Umbilical cord (tissue), 2 donors: ENCODE measurements around the gene BRSK1. TPM values are rescaled to one million over a fixed set of nuclear protein-coding genes. Genes with fewer than 3 reads are reported as not detected.

Experiments used
- DNase-seq: peaks from one replicate; pipeline ENCODE4 v3.0.0-alpha.2; 2015; ENCODE audit warnings: low spot score
- total RNA-seq: library from RNA; depleted of rRNA; stranded (reverse); fragments of >200 nt; gene quantifications from one replicate; pipeline ENCODE4 v1.2.3, GENCODE V29; 2014; ENCODE audit warnings: low replicate concordance; ENCODE audit not compliant: insufficient read depth

The BRSK1 gene
- total RNA-seq, 1 donor from 2014 or later, result not detected

DNA sequence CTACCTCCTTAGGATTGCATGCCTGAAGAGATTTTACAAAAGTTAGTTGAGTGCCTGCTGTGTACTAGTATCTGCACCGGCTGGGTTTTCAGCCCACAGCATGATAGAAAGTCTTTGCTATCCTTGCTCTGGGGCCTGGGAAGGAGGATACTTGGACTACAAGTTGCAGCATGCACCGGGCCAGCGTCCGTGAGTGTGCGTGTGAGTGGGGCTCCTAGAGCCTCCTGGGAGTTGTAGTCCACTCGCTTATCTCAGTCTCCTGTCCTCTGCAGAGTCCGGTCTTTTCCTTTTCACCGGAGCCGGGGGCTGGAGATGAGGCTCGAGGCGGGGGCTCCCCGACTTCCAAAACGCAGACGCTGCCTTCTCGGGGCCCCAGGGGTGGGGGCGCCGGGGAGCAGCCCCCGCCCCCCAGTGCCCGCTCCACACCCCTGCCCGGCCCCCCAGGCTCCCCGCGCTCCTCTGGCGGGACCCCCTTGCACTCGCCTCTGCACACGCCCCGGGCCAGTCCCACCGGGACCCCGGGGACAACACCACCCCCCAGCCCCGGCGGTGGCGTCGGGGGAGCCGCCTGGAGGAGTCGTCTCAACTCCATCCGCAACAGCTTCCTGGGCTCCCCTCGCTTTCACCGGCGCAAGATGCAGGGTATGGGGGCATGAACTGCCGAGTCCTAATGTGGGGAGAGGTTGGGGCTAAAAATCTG is 20.6 kb downstream of the BRSK1 start:
- no peak for DNase-seq

DNA sequence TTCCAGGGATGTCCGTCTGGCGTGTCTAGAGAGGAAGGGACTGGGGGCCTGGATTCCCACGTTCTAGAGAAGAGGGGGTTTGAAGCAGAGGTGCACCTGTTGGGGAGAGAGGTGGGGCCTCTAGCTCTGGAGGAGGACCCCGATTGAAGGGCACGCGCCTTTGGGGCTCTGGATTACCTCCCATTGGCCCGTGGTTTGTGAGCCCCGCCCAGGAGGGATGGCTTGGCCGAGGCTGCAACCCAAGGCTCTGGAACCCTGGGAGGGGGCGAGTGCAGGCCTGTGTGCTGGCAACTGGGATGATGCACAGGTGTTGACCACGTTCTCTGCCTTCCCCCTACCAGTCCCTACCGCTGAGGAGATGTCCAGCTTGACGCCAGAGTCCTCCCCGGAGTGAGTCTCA is 21.2 kb downstream of the BRSK1 start:
- no peak for DNase-seq

DNA sequence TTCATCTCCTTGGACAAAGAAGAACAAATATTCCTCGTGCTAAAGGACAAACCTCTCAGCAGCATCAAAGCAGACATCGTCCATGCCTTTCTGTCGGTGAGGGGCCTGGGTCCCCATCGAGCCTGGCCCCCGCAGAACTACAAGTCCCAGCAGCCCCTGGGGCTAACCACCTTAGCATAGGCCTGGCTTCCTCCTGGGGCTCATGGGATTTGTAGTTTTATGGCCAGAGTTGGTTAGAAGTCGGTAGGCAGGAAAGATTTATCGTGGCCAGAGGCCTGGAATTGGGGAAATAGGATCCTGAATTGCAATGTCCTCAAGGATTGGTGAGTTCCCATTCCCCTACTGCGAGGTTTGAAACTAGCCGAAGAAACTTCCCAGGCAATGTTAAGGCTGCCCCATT is 21.7 kb downstream of the BRSK1 start:
- DNase-seq, result peak; percentile 29

DNA sequence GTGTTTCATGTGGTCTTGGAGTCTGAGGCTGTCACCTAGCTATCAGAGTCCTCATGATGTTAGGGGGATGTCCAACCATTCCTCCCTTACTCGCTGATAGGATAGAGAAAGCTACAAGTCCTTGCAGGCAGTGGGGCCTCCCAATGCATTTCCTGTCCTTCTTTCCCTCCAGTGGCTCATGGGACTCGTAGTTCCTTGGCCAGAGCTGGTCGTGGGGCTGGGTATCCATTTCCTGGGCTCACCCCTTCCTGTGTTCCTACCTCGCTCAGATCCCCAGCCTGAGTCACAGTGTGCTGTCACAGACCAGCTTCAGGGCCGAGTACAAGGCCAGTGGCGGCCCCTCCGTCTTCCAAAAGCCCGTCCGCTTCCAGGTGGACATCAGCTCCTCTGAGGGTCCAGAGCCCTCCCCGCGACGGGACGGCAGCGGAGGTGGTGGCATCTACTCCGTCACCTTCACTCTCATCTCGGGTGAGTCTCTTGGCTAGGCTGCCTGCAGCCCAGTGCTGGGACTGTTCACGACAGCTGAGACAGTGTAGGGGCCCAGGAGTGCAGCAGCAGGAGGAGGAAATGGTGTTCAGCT is 22.3 kb downstream of the BRSK1 start:
- no peak for DNase-seq

DNA sequence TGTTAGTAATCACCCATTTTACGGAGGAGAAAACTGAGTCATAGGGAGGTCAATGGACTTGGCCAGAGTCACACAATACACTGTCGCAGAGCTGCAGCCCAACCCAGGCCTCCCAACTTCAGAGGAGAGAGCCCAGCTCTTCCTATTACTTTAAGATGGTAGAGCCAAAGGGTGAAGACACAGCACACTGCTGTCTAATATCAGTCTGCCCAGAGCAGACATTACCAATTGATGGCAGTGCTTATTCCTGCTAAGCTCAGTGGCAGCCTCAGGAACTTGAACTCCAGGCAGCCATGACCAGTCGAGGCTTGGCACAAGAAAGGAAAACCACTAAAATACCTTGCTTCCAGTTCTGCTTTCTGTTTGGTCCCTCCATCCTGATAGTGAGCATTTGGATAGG is 22.9 kb downstream of the BRSK1 start:
- no peak for DNase-seq

DNA sequence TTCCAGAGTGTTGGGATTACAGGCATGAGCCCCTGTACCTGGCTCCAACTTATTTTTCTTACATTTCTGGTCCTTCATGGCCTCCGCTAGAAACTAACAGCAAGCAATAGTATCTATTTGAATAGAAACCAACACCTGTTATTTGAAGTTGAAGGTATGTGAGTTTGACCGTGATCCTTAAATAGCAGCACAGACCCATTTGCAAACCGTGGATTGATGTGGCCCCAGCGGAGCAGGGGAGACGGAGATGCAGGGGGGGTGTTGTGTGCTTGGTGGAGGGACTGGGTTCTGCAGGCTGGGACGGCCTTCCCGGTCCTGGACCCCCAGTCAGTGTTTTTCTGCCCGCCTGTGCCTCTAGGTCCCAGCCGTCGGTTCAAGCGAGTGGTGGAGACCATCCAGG is 24.5 kb downstream of the BRSK1 start:
- DNase-seq, result no peak

DNA sequence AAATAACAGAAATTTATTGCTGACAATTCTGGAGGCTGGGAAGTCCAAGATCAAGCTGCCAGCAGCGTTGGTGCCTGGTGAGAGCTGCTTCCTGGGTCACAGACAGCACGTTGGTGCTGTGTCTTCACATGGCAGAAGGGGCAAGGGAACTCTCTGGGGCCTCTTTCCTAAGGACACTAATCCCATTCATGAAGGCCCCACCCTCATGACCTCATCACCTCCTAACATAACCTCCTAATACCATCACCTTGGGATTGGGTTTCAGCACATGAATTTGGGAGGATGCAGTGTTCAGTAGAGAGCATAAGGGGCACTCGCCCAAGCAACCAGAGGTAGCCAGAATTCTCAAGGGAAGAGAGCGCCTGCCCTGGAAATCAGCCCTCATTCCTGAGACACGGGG is 25.7 kb downstream of the BRSK1 start:
- DNase-seq, result no peak

DNA sequence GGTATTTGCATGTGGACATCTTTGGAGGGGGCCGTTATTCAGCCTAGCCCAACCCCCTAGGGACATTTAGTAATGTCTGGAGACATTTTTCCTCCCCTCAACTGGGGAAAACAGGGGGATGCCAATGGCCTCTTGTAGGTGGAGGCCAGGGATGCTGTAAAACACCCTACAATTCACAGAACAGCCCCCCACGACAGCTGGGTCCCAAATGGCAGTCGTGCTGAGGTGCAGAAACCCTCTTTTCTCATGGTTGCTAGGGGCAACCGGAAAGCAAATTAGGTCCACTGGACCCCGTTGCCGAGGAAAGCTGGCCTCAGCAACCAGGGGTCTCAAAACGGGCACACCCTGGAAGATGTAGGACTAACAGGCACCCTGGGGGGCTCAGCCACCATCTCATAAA is 26.7 kb downstream of the BRSK1 start:
- no peak for DNase-seq

DNA sequence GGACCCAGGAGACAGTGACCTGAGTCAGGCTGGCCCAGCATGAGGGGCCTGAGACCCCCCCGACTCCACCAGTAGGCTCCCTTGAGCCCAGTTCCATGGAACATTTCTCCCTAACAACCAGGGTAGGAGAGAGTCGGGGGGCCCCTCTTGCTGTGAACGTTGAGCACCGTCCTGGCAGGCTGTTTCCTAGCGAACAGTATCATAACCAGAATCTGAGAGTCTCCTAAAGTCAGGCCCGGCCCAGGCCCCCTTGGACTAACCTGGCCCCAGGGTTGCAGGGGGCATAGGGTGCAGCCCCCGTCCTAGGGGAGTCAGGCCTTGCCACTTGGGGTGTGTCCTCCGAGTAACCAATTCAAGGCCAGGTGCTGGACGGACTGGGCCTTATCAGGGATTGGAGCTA is 27.6 kb downstream of the BRSK1 start:
- DNase-seq, result no peak

DNA sequence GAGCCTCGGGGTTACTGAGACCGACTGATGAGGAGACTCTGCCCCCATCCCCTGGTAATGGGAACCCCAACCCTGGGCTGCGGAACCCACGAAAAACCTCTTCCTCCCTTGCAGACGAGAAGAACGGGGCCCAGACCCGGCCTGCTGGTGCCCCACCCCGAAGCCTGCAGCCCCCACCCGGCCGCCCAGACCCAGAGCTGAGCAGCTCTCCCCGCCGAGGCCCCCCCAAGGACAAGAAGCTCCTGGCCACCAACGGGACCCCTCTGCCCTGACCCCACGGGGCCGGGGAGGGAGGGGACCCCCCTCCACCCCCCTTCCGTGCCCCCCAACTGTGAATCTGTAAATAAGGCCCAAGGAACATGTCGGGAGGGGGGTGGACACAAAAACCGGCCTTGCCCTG is 28.0 kb downstream of the BRSK1 start:
- no peak for DNase-seq

DNA sequence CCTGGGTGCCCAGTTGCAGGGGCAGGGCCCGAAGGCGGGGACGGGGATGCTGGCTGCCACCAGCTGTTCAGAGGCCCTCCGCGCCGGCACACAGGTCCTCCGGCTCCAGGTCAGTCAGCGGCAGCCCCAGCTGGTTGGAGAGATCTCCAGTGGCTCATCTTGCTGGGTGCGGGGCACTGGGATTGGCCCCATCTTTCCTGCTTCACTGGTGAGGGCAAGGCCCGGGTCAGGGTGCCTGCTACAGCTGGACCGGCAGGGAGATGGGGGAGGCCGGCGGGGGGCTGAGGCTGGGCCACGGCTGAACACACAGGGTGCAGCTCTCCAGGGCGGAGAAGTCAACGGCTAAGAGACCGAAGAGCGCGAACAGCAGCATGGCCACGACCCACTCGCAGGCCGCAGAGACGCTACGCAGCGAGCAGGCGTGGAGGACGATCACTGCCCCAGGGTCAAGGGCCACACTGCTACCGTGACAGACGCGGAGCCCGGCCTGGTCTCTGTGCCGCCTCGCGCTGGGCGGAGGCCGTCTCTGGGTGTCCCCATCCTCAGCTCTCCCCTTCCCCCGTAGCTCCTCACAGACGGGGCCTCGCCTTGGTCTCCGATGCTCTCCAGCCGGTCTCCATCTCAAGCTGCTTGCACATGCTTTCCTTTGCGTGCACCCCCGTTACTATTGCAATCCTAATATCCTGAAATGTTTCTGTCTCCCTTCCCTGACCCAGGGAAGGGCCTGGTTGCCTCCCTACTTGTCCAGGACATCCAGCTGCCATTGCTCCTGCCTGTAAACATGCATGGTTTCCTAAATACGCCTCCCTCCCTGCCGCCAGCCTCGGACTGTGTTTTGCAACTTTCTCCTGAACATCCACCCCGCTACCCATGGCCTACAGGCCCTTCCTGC is 29.1 kb downstream of the BRSK1 start:
- no peak for DNase-seq

DNA sequence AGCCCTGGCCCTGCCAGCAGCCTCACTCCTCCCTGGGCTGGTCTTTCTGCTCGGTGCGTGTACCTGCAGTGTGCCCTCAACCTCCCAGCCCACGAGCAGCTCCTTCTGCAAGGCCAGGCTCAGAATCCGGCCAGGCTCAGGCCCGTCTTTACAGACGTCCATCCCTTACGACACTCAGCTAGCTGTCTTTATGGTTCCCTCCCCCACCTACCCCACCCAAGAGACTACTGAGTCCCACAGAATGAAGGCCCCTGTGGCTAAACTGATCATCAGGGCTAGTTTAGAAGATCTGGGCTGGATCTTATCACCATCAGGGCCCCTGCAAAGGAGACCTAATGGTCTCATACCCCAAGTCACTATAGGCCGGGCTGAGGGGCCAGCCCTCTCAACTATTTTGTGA is 30.6 kb downstream of the BRSK1 start:
- no peak for DNase-seq

DNA sequence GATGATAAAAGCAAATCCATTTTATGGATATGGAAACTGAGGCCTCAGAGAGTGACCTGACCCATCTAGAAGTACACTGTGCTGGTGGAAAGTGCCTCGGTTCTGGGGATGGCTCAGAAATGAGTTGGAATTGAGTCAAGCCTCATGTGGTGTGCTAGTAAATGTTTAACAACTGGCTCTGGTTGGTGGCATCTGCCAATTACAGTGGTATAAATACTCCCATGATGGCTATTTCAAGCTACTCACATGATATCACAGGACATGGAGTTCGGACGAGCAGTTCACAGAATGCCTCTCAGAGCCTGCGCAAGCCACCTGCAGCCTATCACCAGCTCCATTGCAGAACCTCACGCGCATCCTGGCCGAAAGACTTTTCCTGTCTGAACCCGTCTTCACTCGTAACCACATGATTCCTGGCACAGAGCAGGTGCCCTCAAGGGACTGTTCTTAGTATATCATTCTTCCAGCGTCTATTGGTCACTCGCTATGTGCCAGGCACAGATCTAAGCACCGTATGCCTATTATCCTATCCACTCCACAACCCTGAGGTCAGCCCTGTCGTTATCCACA is 32.2 kb downstream of the BRSK1 start:
- DNase-seq, result no peak

DNA sequence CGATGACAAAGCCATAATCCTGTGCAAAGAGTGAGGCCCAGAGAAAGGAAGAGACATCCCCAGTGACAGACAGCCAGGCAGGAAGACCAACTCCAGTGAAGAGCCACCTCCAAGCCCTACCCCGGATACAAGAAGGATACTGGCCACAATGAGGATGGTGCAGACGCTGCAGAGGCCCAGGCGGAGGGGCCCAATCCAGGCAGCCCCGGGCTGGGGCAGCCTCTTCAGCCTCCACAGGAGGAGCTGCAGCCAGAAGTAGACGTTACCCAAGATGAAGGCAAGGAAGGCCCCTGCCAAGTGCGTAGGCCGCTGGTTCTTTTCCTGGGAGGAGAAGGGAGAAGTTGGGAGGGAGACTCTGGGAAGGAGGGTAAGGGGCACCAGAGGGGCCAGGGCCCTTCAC is 32.8 kb downstream of the BRSK1 start:
- no peak for DNase-seq

DNA sequence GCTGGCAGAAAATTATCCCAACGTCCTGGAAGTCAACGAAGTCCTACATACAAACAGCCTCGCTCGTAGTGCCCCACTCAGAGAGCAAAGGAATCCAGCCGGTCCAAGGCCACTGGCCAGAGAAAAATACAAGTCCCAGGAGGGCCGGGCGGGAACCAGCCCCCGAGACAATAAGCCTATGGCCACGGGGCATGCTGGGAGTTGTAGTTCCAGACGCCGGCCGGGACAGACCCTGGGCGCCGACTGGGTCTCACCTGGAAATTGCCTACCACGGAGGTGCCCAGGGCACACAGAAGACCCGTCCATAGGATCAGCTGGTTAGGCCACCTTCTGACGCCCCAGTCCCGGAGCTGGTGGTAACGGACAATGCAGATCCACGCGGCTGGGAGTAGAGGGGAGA is 36.0 kb downstream of the BRSK1 start:
- DNase-seq, result peak; percentile 54

DNA sequence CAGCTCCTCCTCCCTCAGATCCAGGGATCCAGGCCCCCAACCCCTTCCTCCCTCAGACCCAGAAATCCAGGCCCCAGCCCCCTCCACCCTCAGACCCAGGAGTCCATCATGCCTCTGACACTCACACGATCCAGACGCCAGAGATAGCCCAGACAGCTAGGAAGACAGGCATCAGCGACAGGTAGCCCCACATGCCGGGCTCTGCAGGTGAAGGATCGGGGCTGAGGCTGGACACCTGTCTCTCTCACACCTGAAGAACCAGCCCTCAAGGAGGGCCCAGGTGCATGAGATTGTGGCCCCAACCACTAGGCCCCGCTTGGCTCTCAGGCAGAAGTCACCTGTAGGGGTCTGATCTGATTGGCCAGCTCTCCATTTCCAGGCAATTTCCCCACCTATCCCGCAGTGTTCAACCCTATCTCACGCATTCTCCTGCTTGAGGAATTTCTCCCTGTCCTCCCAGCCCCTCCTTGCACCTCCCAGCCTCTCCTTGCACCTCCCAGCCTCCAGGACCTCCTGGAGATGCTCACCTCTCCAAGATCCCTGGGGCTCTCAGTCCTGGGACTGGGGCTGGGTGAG is 37.1 kb downstream of the BRSK1 start:
- DNase-seq, result no peak

DNA sequence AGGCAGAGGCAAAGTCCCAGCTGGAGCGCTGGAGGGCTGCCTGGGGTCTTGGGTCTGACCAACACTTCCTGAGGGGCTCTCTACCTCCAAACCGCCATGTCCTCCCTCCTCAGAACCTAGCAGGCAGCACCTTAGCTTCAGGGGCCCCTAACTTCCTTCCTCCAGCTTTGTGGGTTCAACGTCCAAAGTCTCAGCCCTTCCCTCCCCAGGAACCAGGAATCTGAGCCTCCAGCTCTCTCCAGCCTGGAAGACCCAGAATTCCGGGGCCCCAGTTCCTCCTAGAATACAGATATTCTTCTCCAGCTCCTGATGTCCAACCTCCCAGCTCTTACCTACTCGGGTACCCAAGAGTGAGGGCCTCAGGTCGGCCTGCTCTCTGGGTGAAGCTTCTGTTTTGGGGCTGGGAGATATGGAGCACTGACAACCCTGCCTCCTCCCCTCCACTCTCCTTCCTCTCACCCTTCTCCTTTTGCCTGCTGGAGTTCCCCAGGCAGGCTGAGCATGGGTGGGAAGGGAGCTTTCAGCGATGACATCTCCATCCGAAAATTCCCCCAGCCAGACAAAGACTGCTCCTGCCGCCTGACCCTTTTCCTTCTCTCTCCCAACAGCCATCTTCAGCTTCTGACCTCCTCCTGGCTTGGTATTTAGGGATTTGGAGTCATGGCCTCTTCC is 37.8 kb downstream of the BRSK1 start:
- no peak for DNase-seq

DNA sequence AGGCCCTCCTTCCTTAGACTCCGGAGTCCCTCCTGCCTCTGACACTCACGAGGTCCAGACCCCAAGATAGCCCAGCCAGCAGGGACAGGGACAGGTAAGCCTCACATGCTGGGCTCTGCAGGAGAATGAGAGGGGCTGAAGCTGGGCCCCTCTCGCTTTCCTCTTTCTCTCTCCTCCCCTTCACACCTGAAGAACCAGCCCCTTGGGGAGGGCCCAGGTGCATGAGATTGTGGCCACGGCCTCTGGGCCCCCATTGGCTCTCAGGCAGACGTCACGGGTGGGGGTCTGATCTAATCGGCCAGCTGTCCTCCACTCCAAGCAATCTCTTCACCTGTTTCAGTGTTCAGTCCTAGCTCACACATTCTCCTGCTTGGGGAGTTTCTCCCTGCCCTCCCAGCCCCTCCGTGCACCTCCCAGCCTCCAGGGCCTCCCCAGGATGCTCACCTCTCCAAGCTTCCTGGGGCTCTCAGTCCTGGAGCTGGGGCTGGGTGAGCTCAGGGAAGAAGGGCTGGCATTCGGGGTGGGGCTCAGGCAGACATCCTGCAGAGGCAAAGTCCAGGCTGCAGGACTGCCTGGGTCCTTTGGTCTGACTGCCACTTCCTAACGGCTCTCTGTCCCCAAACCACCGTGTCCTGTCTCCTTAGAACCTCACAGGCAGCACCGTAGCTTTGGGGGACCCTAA is 38.5 kb downstream of the BRSK1 start:
- no peak for DNase-seq

DNA sequence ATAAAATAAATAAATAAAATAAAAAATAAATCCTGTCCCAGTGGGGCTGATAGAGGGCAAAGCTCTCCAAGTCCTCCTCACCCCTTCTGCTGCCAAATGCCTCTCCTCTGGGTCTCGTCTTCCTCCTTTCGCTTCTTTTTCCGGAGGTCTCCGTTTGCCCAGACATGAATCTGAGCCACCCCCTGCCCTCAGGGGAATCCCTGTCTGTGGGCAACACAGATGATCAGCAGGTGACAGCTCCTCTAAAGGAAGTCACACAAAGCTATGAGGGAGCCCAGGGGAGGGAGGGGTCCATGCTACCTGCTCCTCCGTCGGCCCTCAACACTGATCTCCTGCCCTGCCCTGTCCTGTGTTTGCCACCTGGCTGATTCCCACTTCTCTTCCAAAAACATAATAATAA is 40.9 kb downstream of the BRSK1 start:
- DNase-seq, result no peak

DNA sequence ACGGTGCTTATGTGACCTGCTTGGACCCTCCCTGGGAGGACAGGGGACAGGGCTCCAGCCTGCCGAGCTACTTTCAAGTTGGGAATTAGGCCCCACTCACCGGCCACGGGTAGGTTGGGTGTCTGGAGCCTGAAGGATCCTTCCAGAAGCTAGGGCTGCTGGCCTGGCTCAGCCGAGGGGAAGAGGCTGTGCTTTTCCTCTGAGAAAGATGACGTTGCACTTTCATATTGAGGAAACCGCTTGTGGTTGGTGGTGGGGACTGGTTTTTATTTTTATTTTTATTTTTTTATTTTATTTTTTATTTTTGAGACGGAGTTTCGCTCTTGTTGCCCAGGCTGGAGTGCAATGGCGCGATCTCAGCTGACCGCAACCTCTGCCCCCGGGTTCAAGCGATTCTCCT is 41.4 kb downstream of the BRSK1 start, which contains the start of gene TMEM150B:
TSS of gene TMEM150B (minus strand) at position 170 of the 400 bp plus-strand sequence. CDS start 4,305 bp downstream, outside the sequence.
- DNase-seq, result no peak
